ENCODE measurements around the gene HOXA11.

The HOXA11 gene

DNA sequence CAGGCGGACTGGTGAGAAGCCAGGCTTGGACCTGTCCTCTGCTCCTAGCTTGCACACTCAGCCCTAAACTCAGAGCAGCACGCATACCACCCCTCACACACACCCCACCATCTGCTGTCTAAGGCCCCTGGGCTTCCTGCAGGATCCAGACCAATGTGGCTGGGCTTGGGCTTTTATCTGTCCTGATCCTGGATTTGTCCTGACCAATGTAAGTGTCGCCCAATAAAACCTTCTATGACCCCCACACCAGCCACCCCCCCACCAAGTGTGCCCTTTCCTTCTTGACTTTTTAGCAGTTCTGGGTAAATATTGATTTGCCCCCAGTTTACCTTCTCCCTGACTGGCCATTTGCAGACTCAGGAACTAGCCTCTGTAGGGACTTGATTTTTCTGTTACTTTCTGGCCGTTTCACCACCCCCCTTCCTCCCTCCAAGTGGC is 16.6 kb upstream of the HOXA11 start:
- TF ChIP-seq ZFX (IDR thresholded peaks at IDR 0.05; ENCODE audit: borderline replicate concordance) (no peak), CTCF (IDR thresholded peaks at IDR 0.05) (no peak)
- no peak overlapping the region for H3K27ac ChIP-seq

- H3K27ac ChIP-seq = no peak overlapping the region
- TF ChIP-seq ZFX (IDR thresholded peaks at IDR 0.05; ENCODE audit: borderline replicate concordance) (no peak), CTCF (IDR thresholded peaks at IDR 0.05) (no peak)
These were observed 15.9 kb upstream of the HOXA11 start for GRCh38 chr7:27200761-27201579.

- H3K27ac ChIP-seq = no peak within 1 kb of the TSS
- TF ChIP-seq ZFX (IDR thresholded peaks at IDR 0.05; ENCODE audit: borderline replicate concordance) (no peak), CTCF (IDR thresholded peaks at IDR 0.05) (no peak; the same call in 1 of the 2 replicates)
These were observed 15.1 kb upstream of the HOXA11 start, which contains the start of gene HOXA13 for GRCh38 chr7:27199849-27200760. TSS of gene HOXA13 (minus strand) at chr7:27200091. CDS start at chr7:27200077, 14 bp downstream.

DNA sequence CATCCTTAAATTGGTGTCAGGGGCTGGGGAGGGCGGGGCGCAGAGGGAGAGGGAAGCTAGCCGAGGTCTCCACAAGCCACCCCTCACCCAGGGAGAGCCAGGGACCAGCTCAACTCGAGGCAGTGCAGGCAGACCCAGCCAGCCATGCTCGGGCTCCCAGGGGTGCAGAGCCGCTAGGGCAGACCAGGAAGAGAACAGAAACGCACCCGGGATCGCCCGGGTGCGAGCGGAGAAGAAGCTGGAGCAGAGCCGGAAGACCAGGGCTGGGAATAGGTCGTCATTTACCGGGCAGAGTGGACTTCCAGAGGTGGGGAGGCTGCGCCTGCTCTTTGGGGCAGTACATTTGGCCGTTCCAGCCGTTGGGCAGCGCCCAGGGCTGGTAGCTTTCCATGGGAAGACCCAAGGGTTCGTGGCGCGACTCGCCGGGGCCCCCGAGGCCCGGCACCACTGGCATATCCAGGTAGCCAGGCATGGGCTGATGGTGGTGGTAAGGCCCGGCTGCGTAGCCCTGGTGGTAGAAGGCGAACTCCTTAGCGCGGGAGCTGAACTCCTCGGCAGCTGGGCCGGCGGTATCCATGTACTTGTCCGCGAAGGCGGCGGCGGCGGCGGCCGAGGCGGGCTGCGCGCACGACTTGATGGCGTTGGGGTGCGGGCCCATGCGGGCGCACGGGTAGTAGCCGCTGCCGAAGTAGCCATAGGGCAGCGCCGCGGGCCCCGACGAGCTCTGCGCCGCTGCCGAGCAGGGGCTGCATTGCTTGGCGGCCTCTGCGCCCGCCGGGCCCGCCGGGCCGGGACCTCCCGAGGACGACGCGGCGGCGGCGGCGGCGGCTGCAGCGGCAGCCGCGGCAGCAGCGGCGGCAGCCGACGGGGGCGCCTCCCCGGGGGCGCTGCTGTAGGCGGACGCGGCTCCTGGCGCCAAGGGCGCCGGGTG is 14.1 kb upstream of the HOXA11 start:
- H3K27ac ChIP-seq = no peak overlapping the region
- TF ChIP-seq CTCF (IDR thresholded peaks at IDR 0.05) (no peak; the same call in 1 of the 2 replicates), ZFX (IDR thresholded peaks at IDR 0.05; ENCODE audit: borderline replicate concordance) (no peak)

- TF ChIP-seq ZFX (IDR thresholded peaks at IDR 0.05; ENCODE audit: borderline replicate concordance) (no peak), CTCF (IDR thresholded peaks at IDR 0.05) (no peak)
- H3K27ac ChIP-seq = no peak overlapping the region
These were observed 13.3 kb upstream of the HOXA11 start for GRCh38 chr7:27198138-27198841.
